Measurements from ENCODE around the gene MDM2.

The MDM2 gene

GRCh38 chr12:68867606-68868005, 59.6 kb downstream of the MDM2 start:
- TF ChIP-seq BACH2 (CRISPR knock-in tag; IDR thresholded peaks at IDR 0.05; ENCODE audit: borderline replicate concordance), result no peak
- no peak for TF ChIP-seq ESRRG (CRISPR knock-in tag; IDR thresholded peaks at IDR 0.05)
- TF ChIP-seq SNAI2 (CRISPR knock-in tag; IDR thresholded peaks at IDR 0.05), result no peak
- TF ChIP-seq ISL1 (CRISPR knock-in tag; IDR thresholded peaks at IDR 0.05), result no peak
- TF ChIP-seq ZFP3 (CRISPR knock-in tag; IDR thresholded peaks at IDR 0.05), result no peak
- TF ChIP-seq PATZ1 (CRISPR knock-in tag; IDR thresholded peaks at IDR 0.05; ENCODE audit: borderline replicate concordance), result no peak
- no peak for TF ChIP-seq POU6F1 (CRISPR knock-in tag; IDR thresholded peaks at IDR 0.05; ENCODE audit: borderline replicate concordance, low read depth)
- no peak for TF ChIP-seq OSR1 (CRISPR knock-in tag; IDR thresholded peaks at IDR 0.05)
- no peak for TF ChIP-seq TSHZ2 (CRISPR knock-in tag; IDR thresholded peaks at IDR 0.05)
- TF ChIP-seq CSDC2 (CRISPR knock-in tag; IDR thresholded peaks at IDR 0.05), result no peak
- no peak for TF ChIP-seq GLIS3 (CRISPR knock-in tag; IDR thresholded peaks at IDR 0.05)
- no peak for TF ChIP-seq ARNTL (CRISPR knock-in tag; IDR thresholded peaks at IDR 0.05; ENCODE audit: borderline replicate concordance, low read depth)
- TF ChIP-seq ZC3H10 (CRISPR knock-in tag; IDR thresholded peaks at IDR 0.05), result no peak
- no peak for TF ChIP-seq ZFP30 (CRISPR knock-in tag; IDR thresholded peaks at IDR 0.05)
- TF ChIP-seq ZNF565 (CRISPR knock-in tag; conservative IDR thresholded peaks at IDR 0.05; ENCODE audit: low read depth), result no peak
- ATAC-seq, result no peak

GRCh38 chr12:68868043-68868790, 60.2 kb downstream of the MDM2 start:
- no peak for ATAC-seq
- TF ChIP-seq CSRNP3 (CRISPR knock-in tag; IDR thresholded peaks at IDR 0.05) (no peak), PATZ1 (CRISPR knock-in tag; IDR thresholded peaks at IDR 0.05; ENCODE audit: borderline replicate concordance) (no peak), POU6F1 (CRISPR knock-in tag; IDR thresholded peaks at IDR 0.05; ENCODE audit: borderline replicate concordance, low read depth) (no peak), ZC3H10 (CRISPR knock-in tag; IDR thresholded peaks at IDR 0.05) (no peak), BACH2 (CRISPR knock-in tag; IDR thresholded peaks at IDR 0.05; ENCODE audit: borderline replicate concordance) (no peak)

GRCh38 chr12:68870011-68870410, 62.0 kb downstream of the MDM2 start:
- ATAC-seq, result no peak
- TF ChIP-seq ZC3H10 (CRISPR knock-in tag; IDR thresholded peaks at IDR 0.05) (no peak), ARNTL (CRISPR knock-in tag; IDR thresholded peaks at IDR 0.05; ENCODE audit: borderline replicate concordance, low read depth) (no peak), PPARA (CRISPR knock-in tag; IDR thresholded peaks at IDR 0.05; ENCODE audit: borderline replicate concordance) (no peak), ZNF70 (CRISPR knock-in tag; IDR thresholded peaks at IDR 0.05) (no peak), SNAI2 (CRISPR knock-in tag; IDR thresholded peaks at IDR 0.05) (no peak), CREB5 (CRISPR knock-in tag; IDR thresholded peaks at IDR 0.05; ENCODE audit: low read depth) (no peak), ZNF565 (CRISPR knock-in tag; conservative IDR thresholded peaks at IDR 0.05; ENCODE audit: low read depth) (no peak), TOX (CRISPR knock-in tag; IDR thresholded peaks at IDR 0.05; ENCODE audit: borderline replicate concordance) (no peak), PATZ1 (CRISPR knock-in tag; IDR thresholded peaks at IDR 0.05; ENCODE audit: borderline replicate concordance) (no peak), CSDC2 (CRISPR knock-in tag; IDR thresholded peaks at IDR 0.05) (no peak), ZNF8 (CRISPR knock-in tag; IDR thresholded peaks at IDR 0.05) (no peak)
